ENCODE data around the gene SLAMF9. TPM values are rescaled to one million over a fixed set of nuclear protein-coding genes. Genes with fewer than 3 reads are reported as not detected.

The SLAMF9 gene
- polyA plus RNA-seq, 1 donor (not counting 4 experiments of a cell fraction or from before 2014, with no cell fraction given) = 0.31 TPM

DNA sequence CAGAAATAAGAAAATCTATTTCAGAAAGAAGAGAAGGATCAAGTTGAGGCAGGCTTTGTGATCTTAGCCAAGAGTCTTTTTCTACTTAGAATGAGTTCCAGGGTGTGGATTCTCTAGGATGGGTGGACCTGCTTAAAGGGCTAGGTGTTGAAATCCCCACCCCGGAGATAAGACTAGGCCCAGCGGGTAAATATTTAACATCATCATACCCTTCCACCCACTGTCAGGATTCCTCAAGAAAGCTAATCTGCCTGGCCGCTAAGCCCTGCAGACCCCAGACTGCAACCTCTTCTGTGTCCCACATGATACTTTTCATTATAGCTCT, 14.4 kb downstream of the SLAMF9 start:
- dilution Hi-C loops (cut with MboI; ENCODE audit: extremely low pct_ligation_motif_present, low sequenced_read_pairs) = no loop called here
- no peaks in the 10 kb centered on the region for H3K9me3 ChIP-seq (ENCODE audit: control insufficient read depth, low read depth, low read length)
- FAIRE-seq = no peak
- no peak overlapping the region for H3K9ac ChIP-seq (ENCODE audit: control insufficient read depth, extremely low read depth, insufficient read depth, low read length)
- no peaks in the 10 kb centered on the region for H3K9me1 ChIP-seq (ENCODE audit: control insufficient read depth, extremely low read depth, insufficient read depth, low read length)
- no peaks in the 10 kb centered on the region for H3K27me3 ChIP-seq (ENCODE audit: control insufficient read depth, extremely low read depth, insufficient read depth, low read length)
- H3K4me1 ChIP-seq (ENCODE audit: control insufficient read depth, extremely low read depth, insufficient read depth, low read length) = peaks cover 69% of the 10 kb centered on the region
- H2AFZ ChIP-seq (ENCODE audit: control insufficient read depth, low read length) = no peak overlapping the region
- H4K20me1 ChIP-seq (ENCODE audit: control insufficient read depth, extremely low read depth, insufficient read depth, low read length) = no peaks in the 10 kb centered on the region
- TF ChIP-seq, protein P1, sequence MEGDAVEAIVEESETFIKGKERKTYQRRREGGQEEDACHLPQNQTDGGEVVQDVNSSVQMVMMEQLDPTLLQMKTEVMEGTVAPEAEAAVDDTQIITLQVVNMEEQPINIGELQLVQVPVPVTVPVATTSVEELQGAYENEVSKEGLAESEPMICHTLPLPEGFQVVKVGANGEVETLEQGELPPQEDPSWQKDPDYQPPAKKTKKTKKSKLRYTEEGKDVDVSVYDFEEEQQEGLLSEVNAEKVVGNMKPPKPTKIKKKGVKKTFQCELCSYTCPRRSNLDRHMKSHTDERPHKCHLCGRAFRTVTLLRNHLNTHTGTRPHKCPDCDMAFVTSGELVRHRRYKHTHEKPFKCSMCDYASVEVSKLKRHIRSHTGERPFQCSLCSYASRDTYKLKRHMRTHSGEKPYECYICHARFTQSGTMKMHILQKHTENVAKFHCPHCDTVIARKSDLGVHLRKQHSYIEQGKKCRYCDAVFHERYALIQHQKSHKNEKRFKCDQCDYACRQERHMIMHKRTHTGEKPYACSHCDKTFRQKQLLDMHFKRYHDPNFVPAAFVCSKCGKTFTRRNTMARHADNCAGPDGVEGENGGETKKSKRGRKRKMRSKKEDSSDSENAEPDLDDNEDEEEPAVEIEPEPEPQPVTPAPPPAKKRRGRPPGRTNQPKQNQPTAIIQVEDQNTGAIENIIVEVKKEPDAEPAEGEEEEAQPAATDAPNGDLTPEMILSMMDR (optimal IDR thresholded peaks at IDR 0.05 in 1 of 3, IDR thresholded peaks at IDR 0.05 in 1 of 3, conservative IDR thresholded peaks at IDR 0.05 in 1 of 3; ENCODE audit: extremely low read depth in 1 of 3, insufficient read depth in 2 of 3, low read length in 3 of 3) = no peak
- no peak for TF ChIP-seq EZH2 (IDR thresholded peaks at IDR 0.05; ENCODE audit: low read length)
- H3K27ac ChIP-seq (ENCODE audit: control insufficient read depth, insufficient read depth, low read length) = no peak overlapping the region
- no peaks in the 10 kb centered on the region for H3K79me2 ChIP-seq (ENCODE audit: control insufficient read depth, insufficient read depth, low read length)
- no peak overlapping the region for H3K4me3 ChIP-seq (ENCODE audit: control insufficient read depth in 2 of 3, extremely low read depth in 1 of 3, insufficient read depth in 2 of 3, low read depth in 1 of 3, low read length in 3 of 3)
- peaks cover 0 to 4% of the 10 kb centered on the region in 2 experiments for H3K36me3 ChIP-seq (ENCODE audit: control insufficient read depth in 2 of 2, extremely low read depth in 1 of 2, insufficient read depth in 2 of 2, low read length in 2 of 2)
- H3K4me2 ChIP-seq (ENCODE audit: control insufficient read depth, extremely low read depth, insufficient read depth, low read depth, low read length) = no peak overlapping the region
- DNase-seq (ENCODE audit: low read depth, low spot score) = no peak

GRCh38 chr1:159938905-159939677, 14.9 kb downstream of the SLAMF9 start:
- Histone ChIP-seq H3K27ac (ENCODE audit: control insufficient read depth, insufficient read depth, low read length) (no peak overlapping the region), H3K9me1 (ENCODE audit: control insufficient read depth, extremely low read depth, insufficient read depth, low read length) (no peaks in the 10 kb centered on the region), H3K9me3 (ENCODE audit: control insufficient read depth, low read depth, low read length) (no peaks in the 10 kb centered on the region), H3K4me3 (ENCODE audit: control insufficient read depth in 2 of 3, extremely low read depth in 1 of 3, insufficient read depth in 2 of 3, low read depth in 1 of 3, low read length in 3 of 3) (no peak overlapping the region), H3K36me3 (ENCODE audit: control insufficient read depth in 2 of 2, extremely low read depth in 1 of 2, insufficient read depth in 2 of 2, low read length in 2 of 2) (peaks cover under 1 to 4% of the 10 kb centered on the region in 2 experiments), H3K4me1 (ENCODE audit: control insufficient read depth, extremely low read depth, insufficient read depth, low read length) (peaks cover 64% of the 10 kb centered on the region), H3K79me2 (ENCODE audit: control insufficient read depth, insufficient read depth, low read length) (no peaks in the 10 kb centered on the region), H2AFZ (ENCODE audit: control insufficient read depth, low read length) (no peak overlapping the region), H3K9ac (ENCODE audit: control insufficient read depth, extremely low read depth, insufficient read depth, low read length) (no peak overlapping the region), H4K20me1 (ENCODE audit: control insufficient read depth, extremely low read depth, insufficient read depth, low read length) (no peaks in the 10 kb centered on the region), H3K27me3 (ENCODE audit: control insufficient read depth, extremely low read depth, insufficient read depth, low read length) (no peaks in the 10 kb centered on the region), H3K4me2 (ENCODE audit: control insufficient read depth, extremely low read depth, insufficient read depth, low read depth, low read length) (no peak overlapping the region)
- no peak for TF ChIP-seq EZH2 (IDR thresholded peaks at IDR 0.05; ENCODE audit: low read length)
- TF ChIP-seq, protein P1 (optimal IDR thresholded peaks at IDR 0.05 in 1 of 3, IDR thresholded peaks at IDR 0.05 in 1 of 3, conservative IDR thresholded peaks at IDR 0.05 in 1 of 3; ENCODE audit: extremely low read depth in 1 of 3, insufficient read depth in 2 of 3, low read length in 3 of 3) = no peak
- dilution Hi-C loops (cut with MboI; ENCODE audit: extremely low pct_ligation_motif_present, low sequenced_read_pairs) = no loop called here
- no peak for DNase-seq (ENCODE audit: low read depth, low spot score)
- FAIRE-seq = no peak
